Ovary (tissue), 3 donors: ENCODE results near the gene GDF7.

ENCODE experiments used
- EP300 ChIP-seq: sonication (generic); formaldehyde crosslinking; IDR thresholded peaks from one replicate; pipeline ENCODE4 v1.6.1; 2017; ENCODE audit warnings: antibody characterized with exemption
- POLR2A ChIP-seq: fragments of 450-650 bp; IDR thresholded peaks from one replicate; pipeline ENCODE4 v1.6.1; 2017; ENCODE audit warnings: antibody characterized with exemption, mild to moderate bottlenecking, moderate library complexity
- TF ChIP-seq, protein P1 (sequence below), 3 donors: fragments of 450-650 bp in 2 of 3; fragments of 200-600 bp in 1 of 3; IDR thresholded peaks; one replicate each; pipeline versions ENCODE4 v1.5.1 to v1.8.0; 2016 to 2022; ENCODE audit warnings: antibody characterized with exemption in 3 of 3, mild to moderate bottlenecking in 1 of 3
- donor health status: DM: no; HTN: no; CAD: no.

DNA sequence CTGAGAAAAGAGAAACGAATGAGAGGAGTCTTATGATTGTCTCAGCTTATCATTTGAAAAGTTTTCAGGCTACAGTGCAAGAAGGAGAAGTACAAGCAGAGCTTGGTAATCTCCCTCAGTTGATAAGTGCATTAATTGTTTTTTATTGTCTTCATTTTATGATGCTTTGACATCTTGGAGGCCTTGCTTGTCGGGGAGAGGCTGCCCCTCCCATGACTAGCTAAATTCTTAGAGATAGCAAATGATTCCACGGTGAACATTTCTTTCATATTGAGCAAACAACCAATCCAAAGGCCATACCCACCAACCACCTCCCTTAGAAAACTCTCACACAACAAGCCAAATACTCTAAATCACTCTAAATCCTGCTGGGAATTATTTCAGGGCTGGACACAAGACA, 39.8 kb downstream of the GDF7 start:
- TF ChIP-seq, protein P1, sequence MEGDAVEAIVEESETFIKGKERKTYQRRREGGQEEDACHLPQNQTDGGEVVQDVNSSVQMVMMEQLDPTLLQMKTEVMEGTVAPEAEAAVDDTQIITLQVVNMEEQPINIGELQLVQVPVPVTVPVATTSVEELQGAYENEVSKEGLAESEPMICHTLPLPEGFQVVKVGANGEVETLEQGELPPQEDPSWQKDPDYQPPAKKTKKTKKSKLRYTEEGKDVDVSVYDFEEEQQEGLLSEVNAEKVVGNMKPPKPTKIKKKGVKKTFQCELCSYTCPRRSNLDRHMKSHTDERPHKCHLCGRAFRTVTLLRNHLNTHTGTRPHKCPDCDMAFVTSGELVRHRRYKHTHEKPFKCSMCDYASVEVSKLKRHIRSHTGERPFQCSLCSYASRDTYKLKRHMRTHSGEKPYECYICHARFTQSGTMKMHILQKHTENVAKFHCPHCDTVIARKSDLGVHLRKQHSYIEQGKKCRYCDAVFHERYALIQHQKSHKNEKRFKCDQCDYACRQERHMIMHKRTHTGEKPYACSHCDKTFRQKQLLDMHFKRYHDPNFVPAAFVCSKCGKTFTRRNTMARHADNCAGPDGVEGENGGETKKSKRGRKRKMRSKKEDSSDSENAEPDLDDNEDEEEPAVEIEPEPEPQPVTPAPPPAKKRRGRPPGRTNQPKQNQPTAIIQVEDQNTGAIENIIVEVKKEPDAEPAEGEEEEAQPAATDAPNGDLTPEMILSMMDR (IDR thresholded peaks at IDR 0.05), result no peak
- no peak for TF ChIP-seq POLR2A
- no peak for TF ChIP-seq EP300
